ENCODE measurements around the gene OLFML2B. TPM values are rescaled to one million over a fixed set of nuclear protein-coding genes. Genes with fewer than 3 reads are reported as not detected.

OLFML2B gene
- total RNA-seq, 3 donors from 2014 or later: 1.4 to 29.6 (median 5.0) TPM

DNA sequence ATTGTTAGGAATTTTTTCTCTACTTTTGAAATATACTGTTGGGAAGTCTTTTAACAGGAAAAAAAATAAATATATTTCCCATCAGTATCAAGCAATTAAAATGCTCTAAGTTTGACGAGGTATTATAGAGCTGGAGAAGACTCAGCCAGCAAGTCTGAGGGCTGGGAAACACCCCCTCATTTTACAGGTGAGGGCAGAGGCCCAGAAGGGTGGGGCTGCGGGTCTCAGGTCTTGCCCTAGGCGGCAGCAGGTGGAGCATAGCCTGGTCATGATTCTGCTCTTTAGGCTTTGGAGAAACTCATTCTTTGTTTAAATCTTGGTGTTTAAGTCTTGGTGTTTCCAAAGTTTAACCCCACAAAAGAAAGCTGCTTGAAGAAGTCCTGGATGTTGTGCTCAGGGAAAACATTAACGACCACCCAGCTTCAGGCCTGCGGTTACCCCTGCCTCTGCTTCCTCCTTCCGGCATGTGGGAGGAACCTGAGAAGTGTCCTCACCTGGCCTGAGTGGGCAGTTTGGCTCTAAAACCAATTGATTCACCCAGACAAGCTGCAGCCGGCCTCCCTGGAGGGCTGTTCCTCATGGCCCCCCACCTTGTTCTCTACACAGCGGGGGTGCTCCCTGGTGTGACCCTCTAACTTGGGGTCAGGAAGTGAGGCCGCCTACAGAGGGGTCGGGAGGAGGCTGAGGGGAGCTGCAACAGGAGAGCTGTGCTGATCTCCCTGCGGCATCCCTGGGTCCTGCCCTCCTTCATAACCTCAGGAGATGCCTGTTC is 41.7 kb downstream of the OLFML2B start:
- TF ChIP-seq, protein P1, sequence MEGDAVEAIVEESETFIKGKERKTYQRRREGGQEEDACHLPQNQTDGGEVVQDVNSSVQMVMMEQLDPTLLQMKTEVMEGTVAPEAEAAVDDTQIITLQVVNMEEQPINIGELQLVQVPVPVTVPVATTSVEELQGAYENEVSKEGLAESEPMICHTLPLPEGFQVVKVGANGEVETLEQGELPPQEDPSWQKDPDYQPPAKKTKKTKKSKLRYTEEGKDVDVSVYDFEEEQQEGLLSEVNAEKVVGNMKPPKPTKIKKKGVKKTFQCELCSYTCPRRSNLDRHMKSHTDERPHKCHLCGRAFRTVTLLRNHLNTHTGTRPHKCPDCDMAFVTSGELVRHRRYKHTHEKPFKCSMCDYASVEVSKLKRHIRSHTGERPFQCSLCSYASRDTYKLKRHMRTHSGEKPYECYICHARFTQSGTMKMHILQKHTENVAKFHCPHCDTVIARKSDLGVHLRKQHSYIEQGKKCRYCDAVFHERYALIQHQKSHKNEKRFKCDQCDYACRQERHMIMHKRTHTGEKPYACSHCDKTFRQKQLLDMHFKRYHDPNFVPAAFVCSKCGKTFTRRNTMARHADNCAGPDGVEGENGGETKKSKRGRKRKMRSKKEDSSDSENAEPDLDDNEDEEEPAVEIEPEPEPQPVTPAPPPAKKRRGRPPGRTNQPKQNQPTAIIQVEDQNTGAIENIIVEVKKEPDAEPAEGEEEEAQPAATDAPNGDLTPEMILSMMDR (IDR thresholded peaks at IDR 0.05): no peak
- Histone ChIP-seq H3K4me1 (ENCODE audit: low read depth) (no peaks in the 10 kb centered on the region), H3K4me3 (no peak overlapping the region), H3K9me3 (no peaks in the 10 kb centered on the region), H3K36me3 (ENCODE audit: low read depth) (no peaks in the 10 kb centered on the region)
- ATAC-seq (no peak), DNase-seq (no peak)
- intact Hi-C loops (cut with DNase I, micrococcal nuclease): no loop called here

DNA sequence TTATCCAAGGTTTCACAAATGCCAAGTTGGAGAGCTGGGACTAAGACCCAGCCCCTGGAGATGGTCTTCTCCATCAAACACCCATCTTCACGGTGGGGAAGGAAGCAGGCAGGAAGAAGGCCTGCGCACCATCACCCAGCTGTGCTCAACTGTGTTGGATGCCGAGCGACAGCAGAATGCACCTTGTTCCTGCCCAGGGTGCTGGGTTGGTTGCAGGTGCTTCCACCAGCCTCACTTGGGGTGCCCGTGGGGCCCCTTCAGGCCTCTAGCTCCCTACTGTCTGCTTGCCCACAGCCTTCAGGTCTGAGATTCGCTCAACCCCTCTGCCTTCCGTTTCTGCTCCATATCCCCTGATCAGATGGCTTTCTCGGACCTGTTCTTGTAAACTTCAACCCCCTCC is 42.5 kb downstream of the OLFML2B start:
- no peak for DNase-seq

DNA sequence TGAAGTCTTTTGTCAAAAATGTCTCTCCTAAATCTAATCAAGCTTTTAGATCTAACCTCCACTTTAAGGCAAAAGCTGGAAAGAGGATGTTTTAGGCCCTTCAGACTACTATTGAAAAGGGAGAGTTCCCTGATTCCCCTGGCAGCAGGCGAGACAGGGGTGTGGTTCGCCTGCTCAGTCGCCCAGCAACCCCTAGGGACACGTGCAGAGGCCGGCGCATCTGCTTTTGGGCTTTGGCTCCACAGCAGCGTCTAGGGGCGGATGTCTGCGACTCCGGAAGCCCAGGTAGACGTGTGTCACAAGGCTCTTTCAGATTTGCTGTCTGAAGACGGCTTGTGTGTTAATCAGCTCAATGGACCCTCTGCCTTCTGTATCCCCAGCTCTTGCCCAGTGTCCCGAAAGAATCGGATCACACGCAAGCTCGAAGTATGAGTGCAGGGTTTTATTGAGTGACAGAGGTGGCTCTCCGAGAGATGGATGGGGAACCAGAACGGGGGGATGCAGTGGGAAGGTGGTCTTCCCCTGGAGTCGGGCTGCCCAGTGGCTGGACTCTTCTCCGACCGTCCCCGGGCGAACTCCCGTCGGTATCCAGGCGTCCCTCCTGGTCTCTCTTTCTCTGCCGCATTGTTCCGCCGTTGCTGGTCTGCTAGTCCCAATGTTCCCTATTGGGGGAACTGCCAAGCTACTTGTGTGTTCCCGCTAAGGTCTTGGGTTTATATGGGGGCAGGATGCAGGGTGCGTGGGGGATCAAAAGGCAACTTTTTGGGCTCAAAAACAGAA is 45.5 kb downstream of the OLFML2B start:
- Histone ChIP-seq H3K4me1 (ENCODE audit: low read depth) (no peaks in the 10 kb centered on the region), H3K9me3 (no peaks in the 10 kb centered on the region), H3K4me3 (no peak overlapping the region), H3K36me3 (ENCODE audit: low read depth) (no peaks in the 10 kb centered on the region)
- TF ChIP-seq, protein P1 (IDR thresholded peaks at IDR 0.05): no peak
- intact Hi-C loops (cut with DNase I, micrococcal nuclease): loop anchor here in 1 of 2 donors (10.0 kb wide), 1 partner anchor 47 kb away; the partner anchor contains the start of gene OLFML2B
- ATAC-seq (no peak), DNase-seq (no peak)

More for the DNA sequence above, 42.5 kb downstream of the OLFML2B start:
- no peaks in the 10 kb centered on the region for H3K36me3 ChIP-seq (ENCODE audit: low read depth)
- no peaks in the 10 kb centered on the region for H3K4me1 ChIP-seq (ENCODE audit: low read depth)
- TF ChIP-seq, protein P1 (IDR thresholded peaks at IDR 0.05): no peak
- no peak for ATAC-seq
- intact Hi-C loops (cut with DNase I, micrococcal nuclease): no loop called here
- no peaks in the 10 kb centered on the region for H3K9me3 ChIP-seq
- H3K4me3 ChIP-seq: no peak overlapping the region

DNA sequence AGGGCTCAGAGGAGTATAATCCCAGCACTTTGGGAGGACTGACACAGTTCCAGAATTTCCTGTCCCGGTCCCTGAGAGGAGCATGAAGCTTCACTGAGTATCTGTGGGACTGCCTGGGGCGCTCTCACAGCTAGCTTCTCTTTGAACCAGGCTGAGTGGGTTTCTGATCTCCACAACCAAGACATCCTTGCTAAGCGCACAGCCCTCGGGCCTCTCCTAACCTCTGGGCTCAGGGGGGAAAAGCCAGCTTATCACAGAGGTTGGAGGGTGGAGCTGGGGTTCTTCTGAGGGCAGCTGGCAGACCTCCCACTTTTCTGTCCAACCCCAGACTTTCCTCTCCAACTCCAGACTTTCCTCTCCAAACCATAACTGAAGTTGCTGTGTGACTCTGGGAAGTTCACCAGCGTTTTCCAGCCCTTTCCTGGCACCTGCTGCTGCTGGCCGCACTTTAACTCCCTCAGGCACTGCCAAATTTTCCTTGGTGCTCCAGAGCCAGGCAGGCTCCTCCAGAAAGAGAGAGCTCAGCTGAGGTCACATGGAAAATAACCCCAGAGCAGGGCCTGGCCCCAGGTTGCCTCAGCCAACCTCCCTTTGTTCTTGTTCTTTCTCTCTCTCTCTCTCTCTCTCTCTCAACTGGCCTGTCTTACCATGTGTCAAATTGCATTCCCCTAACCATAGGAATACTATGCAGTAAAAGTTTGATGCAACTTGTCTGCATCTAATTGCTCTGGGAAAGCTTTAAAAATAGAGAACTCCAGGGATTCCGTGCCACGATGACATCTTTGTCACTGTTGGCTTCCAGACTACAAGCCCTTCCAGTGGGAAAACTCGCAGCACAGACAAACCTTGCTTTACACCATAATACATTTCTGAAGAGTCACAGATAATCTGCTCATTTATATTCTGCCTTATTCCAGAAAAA is 49.5 kb downstream of the OLFML2B start:
- DNase-seq: no peak
- TF ChIP-seq, protein P1 (IDR thresholded peaks at IDR 0.05): no peak
- Histone ChIP-seq H3K36me3 (ENCODE audit: low read depth) (no peaks in the 10 kb centered on the region), H3K4me3 (no peak overlapping the region), H3K4me1 (ENCODE audit: low read depth) (no peaks in the 10 kb centered on the region), H3K9me3 (no peaks in the 10 kb centered on the region)
- intact Hi-C loops (cut with DNase I, micrococcal nuclease): loop anchor here in 1 of 2 donors (10.0 kb wide), 1 partner anchor 51 kb away; the partner anchor contains the start of gene OLFML2B
- no peak for ATAC-seq

DNA sequence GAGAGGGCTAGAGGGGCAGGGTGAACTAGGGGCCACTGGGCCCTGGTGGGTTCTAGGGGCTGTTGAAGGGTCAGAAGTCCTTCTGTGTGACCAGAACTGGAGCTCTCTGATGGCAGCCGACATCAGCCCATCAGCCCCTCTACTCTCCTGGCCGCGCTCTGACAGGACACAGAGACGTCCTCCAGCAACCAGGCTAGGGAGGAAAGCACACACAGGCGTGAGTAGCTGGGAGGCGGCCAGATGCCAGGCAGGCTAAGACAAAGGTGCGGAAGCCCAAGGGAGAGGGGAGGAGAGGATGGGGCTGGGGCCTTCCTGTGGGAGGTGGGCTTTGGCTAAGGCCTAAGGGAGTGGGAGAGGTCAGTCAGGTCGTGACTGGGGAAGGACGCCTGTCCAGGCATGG is 50.8 kb downstream of the OLFML2B start:
- H3K4me1 ChIP-seq (ENCODE audit: low read depth): no peaks in the 10 kb centered on the region
- intact Hi-C loops (cut with DNase I, micrococcal nuclease): loop anchor here in 1 of 2 donors (10.0 kb wide), 1 partner anchor 52 kb away; the partner anchor contains the start of gene OLFML2B
- no peaks in the 10 kb centered on the region for H3K36me3 ChIP-seq (ENCODE audit: low read depth)
- H3K4me3 ChIP-seq: no peak overlapping the region
- DNase-seq (no peak), ATAC-seq (no peak)
- TF ChIP-seq, protein P1 (IDR thresholded peaks at IDR 0.05): no peak
- H3K9me3 ChIP-seq: no peaks in the 10 kb centered on the region

Measured in mucosa of descending colon (tissue), 3 donors.